Hematopoietic multipotent progenitor cell treated with erythropoietin and hydrocortisone succinate and interleukin-3 and kit ligand, for 6 days (in vitro differentiated cells): Measurements from ENCODE around the gene ACTG2.
"Not testable (repeated sequence)": the region's sequence is repeated elsewhere in the genome, so short reads cannot be mapped to it uniquely, and the experiment has no call there.

Experiments
- DNase-seq: peaks from one replicate; pipeline ENCODE4 v3.0.0-alpha.2; 2015

The ACTG2 gene

DNA sequence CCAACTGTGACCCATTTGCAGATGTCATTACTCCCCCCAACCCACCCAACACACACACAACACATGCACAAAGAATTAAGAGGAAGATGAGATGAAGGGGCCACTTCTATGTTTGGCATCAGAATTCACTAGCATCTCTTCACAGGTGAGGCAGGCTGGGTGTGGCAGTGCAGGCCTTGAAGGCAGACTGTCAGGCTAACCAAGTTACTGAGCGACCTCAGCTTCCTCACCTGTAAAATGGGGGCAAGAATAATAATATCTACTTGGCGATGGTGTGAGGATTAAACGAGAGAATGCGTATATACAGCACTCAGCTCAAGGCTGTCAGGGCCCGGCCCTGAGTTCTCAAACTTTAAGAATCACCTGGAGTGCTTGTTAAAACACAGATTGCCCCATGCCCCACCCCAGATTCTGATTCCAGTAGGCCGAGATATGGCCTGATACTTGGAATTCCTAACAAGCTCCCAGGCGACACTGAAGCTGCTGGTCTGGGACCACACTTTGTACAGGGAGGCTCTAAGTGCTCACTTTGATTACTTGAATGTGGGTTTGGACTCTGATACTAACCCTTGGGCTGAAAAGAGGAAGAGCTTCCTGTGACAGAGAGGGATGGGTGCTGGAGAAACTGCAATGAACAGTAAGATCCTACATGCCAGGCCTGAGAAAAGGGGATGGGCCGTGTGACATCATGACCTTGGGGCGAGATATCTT lies 1.1 kb downstream of the ACTG2 start:
- no peak for DNase-seq

DNA sequence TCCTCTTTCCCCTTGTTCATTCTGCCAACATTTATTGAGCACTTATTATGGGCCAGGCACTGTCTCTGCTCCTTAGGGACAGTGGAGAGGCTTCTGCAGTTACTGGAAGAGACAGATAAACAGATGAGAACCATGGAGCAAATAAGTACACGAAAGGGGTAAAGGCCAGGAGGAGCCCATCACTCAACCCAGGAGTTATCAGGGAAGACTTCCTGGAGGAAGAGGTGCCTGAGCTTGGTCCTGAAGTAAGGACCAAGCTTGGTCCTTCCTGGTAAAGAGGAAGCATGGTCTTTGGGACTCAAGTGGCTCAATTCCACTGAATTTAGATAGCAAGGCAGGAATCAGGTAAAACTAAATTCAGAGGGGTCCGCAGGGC lies 1.7 kb downstream of the ACTG2 start:
- no peak for DNase-seq

DNA sequence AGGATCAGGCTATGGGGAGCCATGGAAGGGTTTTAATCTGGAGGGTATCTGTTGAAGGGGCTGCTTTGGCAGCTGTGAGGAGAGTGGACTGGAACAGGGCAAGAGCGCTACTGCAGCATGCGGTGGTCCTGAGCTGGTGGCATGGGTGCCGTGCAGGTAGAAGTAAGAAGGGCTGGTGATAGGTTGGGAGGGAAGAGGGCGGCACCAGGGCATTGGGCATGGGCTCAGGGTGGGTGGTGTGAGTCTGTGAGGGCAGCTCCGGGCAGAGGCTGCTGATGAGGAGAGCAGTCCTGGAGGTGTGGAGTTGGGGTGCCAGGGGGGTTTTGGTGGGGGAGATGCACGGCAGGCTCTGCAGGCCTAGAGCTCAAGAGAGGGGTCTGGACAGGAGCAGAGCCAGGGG lies 2.1 kb downstream of the ACTG2 start:
- no peak for DNase-seq

DNA sequence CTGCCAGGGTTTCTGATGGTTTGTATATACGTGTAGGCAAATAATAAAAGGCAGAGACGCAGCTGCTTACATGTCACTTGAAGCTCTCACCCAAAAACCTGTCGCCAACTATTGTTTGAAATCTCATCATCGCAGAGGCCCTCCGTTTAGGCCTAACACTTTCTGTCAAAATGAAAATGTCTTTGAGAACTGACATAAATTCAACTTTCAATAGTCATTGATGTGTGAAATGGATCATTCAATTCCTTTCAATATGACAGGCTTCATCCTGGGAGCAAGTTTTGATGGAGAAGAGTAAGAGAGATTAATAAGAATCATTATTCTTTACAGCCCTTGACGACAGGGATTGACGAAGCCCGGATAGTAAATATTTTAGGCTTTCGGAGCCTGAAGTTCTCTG lies 2.7 kb downstream of the ACTG2 start:
- no peak for DNase-seq

DNA sequence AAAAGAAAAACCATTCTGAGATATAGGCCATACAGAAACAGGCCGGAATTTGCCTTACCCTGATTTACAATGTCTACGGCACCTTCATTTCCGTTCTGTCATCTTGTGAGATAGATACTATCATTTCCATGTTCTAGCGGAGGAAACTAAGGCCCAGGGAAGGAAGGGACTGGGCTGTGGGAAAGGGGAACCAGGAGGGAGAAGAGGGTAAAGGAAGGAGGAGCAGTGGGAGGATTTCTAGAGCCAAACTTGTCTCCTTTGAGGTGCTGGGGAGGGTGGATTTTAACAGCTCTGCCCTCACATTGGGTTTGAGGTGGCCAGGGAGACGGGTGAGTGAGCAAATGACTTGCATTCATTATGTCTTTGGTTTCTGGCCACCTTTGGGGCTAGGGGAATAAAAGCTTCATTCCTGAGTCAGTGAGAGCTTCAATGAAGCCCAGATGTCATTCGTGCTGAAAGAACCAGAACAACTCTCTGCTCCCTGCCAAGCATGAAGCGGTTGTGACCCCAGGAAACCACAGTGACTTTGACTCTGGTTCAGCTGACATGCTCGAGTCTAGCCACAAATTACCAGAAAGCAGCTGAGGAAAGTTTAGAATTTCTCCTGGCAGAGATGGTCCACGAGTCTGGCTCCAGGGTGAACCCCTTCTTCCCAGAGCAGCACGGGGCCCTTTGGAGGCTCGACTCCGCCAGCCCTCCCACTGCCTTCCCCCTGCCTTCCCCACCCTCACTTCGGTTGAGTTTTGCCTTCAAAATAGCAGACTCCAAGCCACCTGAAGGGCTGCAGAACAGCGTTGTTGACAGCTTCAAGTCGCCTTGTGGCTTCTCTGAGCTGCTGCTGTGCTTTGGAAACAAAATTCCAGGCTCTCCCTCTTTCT lies 3.8 kb downstream of the ACTG2 start:
- DNase-seq = peak; percentile 20

DNA sequence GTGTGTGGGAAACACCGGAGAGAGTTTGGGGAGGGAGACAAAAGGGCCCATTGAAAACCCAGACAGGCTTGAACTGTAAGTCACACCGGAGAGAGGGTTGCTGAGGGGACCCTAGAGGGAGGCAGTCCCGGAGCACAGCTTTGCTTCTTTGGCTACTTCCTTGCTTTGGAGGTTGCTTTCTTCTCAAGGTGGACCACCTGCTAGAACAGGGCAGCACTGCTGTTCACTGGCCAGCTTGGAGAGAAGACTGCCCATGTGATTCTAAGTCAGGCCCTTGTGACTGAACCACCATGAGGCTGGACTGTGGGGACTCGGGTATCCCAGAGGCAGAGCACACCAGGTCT lies 4.4 kb downstream of the ACTG2 start:
- no peak for DNase-seq

DNA sequence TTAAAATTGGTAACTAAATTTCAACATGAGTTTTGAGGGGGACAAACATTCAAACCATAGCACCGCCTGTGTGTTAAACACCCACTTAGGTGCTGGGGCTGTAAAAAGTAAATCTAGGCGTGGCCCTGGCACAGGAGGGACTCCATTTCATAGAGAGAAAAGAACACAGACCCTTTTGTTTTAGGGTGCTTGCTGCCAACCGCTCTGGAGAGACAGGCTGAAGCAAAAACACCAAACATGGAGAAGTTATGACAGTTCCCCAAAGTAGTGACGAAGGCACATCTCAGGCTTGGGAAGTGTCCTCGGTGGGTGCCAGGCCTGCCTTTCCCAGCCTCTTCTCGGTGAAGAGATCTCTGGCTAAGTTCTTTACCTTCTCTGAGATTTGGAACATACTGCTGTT lies 5.1 kb downstream of the ACTG2 start:
- DNase-seq = no peak

DNA sequence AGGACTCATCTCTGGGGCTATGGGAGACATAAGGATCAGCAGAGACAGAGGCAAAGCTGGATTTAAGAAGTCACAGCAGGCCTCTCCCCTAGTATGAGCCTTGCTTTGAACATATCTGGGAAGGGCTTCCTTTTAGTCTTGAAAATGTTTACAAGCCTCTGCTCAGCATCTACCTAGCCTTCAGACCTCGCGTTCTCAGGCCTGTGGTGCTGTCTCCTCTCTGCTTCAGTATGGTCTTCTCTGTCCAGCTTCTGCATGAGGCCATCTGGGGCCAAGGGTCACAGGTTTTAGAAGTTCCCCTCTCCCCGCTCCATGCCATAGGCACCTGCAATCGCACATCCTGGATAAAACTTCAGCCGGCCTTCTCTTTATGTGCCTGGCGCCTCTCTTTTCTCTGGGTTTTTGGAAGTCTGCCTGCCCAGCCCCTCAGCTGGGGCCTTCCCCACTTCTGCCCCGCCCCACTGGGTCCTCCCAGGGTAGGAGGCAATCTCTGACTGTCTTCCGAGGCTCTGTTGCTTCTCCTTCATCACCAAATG lies 7.1 kb downstream of the ACTG2 start:
- no peak for DNase-seq

DNA sequence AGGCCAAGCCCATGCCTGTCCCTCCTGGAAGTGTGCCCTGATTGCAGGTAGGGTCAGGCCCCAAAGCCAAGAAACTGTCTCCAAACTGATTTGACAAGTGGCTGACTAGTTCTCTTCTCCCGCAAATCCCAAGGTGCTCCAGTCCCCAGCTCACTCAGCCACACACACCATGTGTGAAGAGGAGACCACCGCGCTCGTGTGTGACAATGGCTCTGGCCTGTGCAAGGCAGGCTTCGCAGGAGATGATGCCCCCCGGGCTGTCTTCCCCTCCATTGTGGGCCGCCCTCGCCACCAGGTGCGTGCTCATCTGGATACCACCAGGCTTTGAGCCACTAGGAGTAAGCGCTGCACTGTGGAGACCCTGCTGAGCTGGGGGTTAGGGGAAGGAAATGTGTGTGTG lies 8.3 kb downstream of the ACTG2 start:
- no peak for DNase-seq

DNA sequence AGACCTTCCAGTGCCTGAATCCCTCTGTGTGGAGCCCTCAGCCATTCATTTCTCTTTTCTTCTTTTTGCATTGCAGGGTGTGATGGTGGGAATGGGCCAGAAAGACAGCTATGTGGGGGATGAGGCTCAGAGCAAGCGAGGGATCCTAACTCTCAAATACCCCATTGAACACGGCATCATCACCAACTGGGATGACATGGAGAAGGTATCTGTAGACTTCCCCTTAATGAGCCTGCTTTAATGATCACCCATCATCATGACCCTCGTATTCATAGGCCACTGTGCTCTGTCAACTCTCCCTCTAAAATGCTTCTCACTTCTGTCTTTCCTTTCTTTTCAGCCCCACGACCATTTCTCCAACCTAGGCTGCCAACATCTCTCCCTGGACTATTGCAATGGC lies 9.5 kb downstream of the ACTG2 start:
- DNase-seq = no peak

DNA sequence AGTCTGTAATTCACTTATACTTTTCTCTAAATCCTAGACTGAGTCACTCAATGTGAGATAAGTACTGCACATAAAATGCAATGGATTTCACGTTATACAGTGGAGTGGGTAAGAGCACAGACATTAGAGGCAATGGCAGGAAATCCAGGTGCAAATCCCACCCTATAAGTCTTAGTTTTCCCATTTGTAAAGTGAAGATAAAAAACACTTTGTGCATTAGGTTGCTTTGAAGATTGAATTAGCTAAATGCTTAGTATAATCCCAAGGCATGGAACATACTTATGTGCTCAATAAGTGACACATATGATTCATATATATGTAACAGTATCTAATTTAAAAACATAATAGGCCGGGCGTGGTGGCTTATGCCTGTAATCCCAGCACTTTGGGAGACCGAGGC lies 10.5 kb downstream of the ACTG2 start:
- DNase-seq = no peak

DNA sequence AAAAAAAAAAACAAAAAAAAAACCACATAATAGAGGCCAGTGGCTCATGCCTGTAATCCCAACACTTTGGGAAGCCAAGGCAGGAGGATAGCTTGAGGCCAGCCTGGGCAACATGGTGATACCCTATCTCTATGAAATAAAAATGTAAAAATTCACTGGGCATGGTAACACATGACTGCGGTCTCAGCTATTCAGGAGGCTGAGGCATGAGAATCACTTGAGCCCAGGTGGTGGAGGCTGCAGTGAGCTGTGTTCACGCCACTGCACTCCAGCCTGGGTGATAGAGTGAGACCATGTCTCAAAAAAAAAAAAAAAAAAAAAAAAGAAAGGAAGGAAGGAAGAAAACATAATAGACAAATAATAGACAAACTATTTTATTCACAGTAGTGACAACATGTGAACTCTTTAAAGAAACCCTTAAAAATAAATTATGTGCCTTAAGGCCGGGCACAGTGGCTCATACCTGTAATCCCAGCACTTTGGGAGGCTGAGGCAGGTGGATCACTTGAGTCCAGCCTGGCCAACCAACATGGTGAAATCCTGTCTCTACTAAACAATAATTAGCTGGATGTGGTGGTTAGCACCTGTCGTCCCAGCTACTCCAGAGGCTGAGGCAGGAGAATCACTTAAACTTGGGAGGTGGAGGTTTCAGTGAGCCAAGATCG lies 11.3 kb downstream of the ACTG2 start:
- DNase-seq = not testable (repeated sequence)

DNA sequence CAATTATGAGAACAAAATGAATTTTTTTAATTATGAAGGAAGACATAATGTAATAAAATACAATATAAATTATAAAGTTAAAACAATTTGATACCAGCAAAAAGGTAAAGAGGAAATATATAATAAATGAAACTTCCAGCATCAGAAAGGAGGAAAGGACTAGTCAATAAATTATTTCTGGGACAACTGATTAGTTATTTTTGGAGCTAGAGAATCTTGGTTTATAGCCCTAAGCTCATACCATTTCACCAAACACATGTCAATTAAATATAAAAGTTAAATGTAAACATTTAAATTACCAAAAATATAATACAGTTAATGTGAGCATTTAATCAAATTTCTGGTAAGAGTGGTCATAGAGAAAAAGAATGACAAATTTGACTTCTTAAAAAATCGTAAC lies 12.1 kb downstream of the ACTG2 start:
- no peak for DNase-seq

DNA sequence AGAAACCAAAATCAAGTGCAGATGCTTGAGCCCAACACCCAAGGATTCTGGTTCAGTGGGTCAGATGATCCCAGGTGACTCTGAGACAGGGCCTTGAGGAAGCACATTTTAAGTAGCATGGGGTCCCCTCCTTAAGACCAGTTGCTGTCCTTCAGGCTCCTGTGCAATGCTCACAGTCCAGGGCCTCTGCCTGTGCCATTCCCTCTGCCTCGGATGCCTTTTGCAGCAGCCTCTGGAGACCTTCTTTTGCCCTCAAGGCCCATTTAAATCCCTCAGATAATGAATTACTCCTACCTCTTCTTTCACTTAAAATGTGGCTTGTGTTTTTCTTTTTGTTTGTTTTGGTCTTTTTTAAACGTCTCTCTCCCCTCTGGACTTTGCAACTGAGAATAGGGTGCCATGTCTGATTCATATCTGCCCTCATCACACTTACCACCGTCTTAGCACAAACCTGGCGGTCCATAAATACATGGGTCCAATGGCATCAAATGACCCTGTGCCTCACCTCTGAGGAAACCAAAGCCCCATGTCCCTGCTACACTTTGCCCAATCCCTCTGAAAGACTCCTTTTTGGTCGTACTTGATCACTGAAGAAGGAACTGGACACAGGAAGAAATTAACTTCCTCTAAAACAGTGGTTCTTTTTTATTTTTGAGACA lies 14.2 kb downstream of the ACTG2 start:
- DNase-seq = no peak

DNA sequence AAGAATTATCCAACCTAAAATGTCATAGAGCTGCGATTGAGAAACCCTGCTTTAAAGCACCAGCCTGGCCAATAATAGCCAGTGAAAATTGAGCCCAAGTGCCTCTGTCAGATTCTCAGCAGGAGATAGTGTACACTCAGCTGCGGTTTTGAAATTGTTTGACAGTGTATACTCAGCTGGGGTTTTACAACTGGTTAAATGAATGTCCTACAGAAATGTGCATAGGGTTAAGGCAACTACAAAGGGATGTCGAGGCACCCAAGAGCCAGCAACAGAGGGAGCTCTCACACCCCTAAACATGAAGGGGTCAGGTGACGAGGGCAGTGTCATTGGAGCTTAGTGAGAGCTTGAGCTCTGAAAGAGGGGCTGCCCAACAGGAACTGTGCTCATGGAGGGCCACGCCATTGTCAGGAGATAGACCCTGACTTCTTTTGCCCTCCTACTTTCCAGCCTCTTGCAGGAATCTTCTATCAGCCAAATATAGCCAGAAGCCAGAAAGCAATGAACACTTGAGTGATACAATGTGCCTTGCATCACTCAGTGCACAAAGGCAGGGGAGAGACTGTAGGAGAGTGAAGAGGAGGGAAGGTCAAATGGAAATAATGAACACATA lies 15.1 kb downstream of the ACTG2 start:
- peak; percentile 72 for DNase-seq

DNA sequence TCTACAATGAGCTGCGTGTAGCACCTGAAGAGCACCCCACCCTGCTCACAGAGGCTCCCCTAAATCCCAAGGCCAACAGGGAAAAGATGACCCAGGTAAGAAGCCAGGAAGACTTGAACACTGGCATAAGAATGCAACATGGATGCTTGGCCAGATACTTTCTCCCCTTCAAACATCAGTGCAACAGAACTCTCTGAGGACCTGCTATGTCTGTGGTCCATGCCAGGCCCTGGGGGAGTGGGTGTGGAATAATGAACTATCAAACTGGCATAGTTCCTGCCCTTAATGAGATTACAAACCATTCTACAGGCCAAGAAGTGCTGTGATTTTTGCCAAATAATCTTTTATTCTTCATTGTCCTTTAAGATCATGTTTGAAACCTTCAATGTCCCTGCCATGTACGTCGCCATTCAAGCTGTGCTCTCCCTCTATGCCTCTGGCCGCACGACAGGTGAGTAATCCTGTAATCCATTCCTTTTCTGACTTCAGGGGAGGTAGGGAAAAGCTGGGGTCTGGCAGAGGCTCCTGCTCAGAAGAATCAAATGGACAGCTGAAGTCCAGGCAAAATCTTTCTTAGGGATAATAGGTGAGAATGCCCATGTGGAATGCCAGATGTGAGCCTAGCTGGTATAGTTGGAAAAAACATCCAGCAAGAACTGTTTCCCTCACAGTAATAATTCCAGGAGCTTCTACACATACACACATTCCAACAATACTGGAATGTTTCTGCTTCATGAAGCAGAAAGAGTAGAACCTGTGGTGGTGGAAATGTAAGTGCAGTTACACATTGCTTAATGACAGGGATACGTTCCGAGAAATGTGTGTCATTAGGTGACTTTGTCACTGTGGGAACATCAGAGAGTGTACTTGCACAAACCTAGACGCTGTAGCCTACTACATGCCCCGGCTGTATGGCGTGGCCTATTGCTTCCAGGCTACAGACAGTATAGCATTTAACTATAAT lies 16.2 kb downstream of the ACTG2 start:
- no peak for DNase-seq

DNA sequence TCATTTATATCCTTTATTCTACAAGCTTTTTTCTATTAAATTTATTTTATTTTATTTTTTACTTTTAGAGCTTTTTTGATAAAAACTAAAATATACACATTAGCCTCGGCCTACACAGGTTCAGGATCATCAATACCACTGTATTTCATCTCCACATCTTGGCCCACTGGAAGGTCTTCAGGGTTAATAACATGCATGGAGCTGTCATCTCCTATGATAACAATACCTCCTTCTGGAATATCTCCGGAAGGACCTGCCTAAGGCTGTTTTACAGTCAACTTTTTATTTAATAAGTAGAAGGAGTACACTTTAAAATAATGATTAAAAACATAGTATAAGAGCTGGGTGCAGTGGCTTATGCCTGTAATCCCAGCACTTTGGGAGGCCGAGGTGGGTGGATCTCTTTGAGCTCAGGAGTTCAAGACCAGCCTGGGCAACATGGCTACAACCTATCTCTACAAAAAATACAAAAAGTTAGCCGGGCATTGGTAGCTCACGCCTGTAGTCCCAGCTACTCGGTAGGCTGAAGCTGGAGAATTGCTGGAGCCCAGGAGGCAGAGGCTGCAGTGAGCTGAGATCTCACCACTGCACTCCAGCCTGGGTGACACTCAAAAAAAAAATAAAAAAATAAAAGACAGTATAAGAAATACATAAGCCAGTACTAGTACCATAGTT lies 18.2 kb downstream of the ACTG2 start:
- no peak for DNase-seq

DNA sequence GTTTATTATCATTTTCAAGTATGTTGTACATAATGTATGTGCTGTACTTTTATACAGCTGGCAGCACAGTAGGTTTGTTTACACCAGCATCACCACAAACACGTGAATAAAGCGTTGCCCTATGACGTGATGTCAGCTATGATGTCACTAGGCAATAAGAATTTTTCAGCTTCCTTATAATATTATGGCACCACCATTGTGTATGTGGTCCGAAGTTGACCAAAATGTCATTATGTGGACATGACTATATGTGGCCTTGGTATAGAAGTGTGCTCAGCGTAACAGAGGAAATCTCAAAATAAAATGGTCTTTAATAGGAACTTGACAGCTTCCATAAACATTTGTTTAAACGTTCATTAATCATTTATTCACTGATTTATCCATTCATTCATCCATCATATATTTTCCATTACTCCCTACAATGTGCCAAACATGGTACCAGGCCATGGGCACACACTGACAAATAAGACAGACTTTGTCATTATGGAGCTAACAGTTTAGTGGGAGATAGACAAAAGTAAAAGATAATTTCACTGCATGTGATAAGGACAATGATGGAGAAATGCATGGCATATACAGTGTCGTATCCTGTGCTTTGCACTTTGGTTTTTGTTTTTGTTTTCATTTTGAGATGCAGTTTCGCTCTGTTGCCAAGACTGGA lies 18.9 kb downstream of the ACTG2 start:
- no peak for DNase-seq

DNA sequence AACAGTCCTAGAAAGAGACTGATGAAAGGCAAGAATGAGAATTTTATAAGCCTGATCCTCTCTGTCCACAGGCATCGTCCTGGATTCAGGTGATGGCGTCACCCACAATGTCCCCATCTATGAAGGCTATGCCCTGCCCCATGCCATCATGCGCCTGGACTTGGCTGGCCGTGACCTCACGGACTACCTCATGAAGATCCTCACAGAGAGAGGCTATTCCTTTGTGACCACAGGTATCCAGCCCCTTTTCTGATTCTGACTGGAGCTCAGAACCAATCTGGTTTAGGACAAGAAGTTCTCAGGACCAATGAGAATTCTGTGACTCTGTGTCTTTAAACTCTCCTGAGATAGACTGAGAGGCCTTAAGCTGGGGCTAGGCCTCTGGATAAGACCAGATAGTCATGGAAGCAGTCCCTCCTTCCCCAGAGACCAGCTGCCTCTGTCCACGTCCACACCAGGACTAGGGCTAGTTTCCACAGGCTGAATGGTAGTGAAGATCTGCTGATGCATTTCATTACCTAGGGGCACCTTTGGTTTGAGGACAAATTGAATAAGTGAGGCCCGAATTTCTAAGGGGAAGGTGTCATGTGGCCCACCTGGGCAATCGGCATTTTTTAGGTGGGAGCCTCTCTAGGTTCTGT lies 20.7 kb downstream of the ACTG2 start:
- DNase-seq = no peak

DNA sequence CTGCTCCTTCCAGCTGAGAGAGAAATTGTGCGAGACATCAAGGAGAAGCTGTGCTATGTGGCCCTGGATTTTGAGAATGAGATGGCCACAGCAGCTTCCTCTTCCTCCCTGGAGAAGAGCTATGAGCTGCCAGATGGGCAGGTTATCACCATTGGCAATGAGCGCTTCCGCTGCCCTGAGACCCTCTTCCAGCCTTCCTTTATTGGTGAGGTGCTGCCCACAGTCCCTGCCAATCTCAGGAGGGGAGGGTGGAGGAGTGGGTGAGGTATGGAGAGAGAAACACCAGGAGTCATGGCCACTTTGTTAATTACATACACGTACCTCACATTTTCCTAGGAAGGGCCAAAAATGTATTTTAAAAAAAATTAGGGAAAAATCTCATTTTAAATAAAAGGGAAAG lies 21.9 kb downstream of the ACTG2 start:
- DNase-seq = no peak
